H1 (cell line): ENCODE measurements around the gene ARMC5. TPM values are rescaled to one million over a fixed set of nuclear protein-coding genes. Genes with fewer than 3 reads are reported as not detected.
A peak's percentile ranks its signal among the peaks of the same experiment; 100 is the strongest.

Source experiments
- CTCF ChIA-PET: fragments of 300-600 bp; sonication (Branson Sonifier 250); formaldehyde crosslinking; loops from one replicate; lab custom pipeline; 2021; ENCODE audit not compliant: partially characterized antibody; lab: Charles Lee
- POLR2A ChIA-PET: fragments of 300-600 bp; sonication (Branson Sonifier 250); formaldehyde crosslinking; loops from one replicate; lab custom pipeline; 2021; ENCODE audit warnings: inconsistent platforms; ENCODE audit not compliant: partially characterized antibody; lab: Charles Lee
- DNase-seq, 2 experiments: peaks; one replicate each; pipeline versions ENCODE4 v3.0.0 to v3.0.0-alpha.2; 2010 to 2022; ENCODE audit warnings: low spot score in 2 of 2, low read depth in 1 of 2, mixed read lengths in 1 of 2
- FAIRE-seq: peaks from 2 replicates; lab custom pipeline; 2011; peaks lifted over from hg19 to GRCh38; lab: Jason Lieb, UNC
- H2AFZ ChIP-seq: 2 replicates; pipeline ENCODE4 v1.8.1; 2012; ENCODE audit warnings: low read length, inconsistent platforms
- H2AK5ac ChIP-seq: 2 replicates; pipeline ENCODE4 v1.6.1; 2013; ENCODE audit warnings: low read depth, low read length
- H2BK120ac ChIP-seq: replicated peaks from 2 replicates; pipeline ENCODE3; 2013; ENCODE audit warnings: low read depth, low read length, inconsistent platforms
- H2BK12ac ChIP-seq: 2 replicates; pipeline ENCODE4 v1.6.1; 2013; ENCODE audit warnings: low read depth, low read length
- H2BK15ac ChIP-seq: 2 replicates; pipeline ENCODE4 v1.6.1; 2013; ENCODE audit warnings: low read length
- H2BK20ac ChIP-seq: 2 replicates; pipeline ENCODE4 v1.6.1; 2013; ENCODE audit warnings: low read length
- H2BK5ac ChIP-seq: 2 replicates; pipeline ENCODE4 v1.6.1; 2013; ENCODE audit warnings: low read depth, low read length
- H3K14ac ChIP-seq: 2 replicates; pipeline ENCODE4 v1.6.1; 2013; ENCODE audit warnings: inconsistent platforms; ENCODE audit not compliant: insufficient read length
- H3K18ac ChIP-seq: 2 replicates; pipeline ENCODE4 v1.6.1; 2013; ENCODE audit warnings: low read length; ENCODE audit errors: extremely low read depth
- H3K23ac ChIP-seq: 2 replicates; pipeline ENCODE4 v1.6.1; 2013; ENCODE audit warnings: inconsistent platforms; ENCODE audit not compliant: insufficient read length
- H3K23me2 ChIP-seq: 2 replicates; pipeline ENCODE4 v1.6.1; 2013; ENCODE audit warnings: low read depth, low read length
- H3K27ac ChIP-seq: 2 replicates; pipeline ENCODE4 v1.6.1; 2011; ENCODE audit warnings: low read depth, low read length, inconsistent platforms
- H3K27me3 ChIP-seq, 4 experiments: replicated peaks in 1 of 4; 1 replicate in 1 of 4; 2 replicates in 3 of 4; pipeline versions ENCODE4 v1.6.1 to v1.8.1; 2011 to 2013; ENCODE audit warnings: low read length in 3 of 4, mild to moderate bottlenecking in 3 of 4, inconsistent platforms in 2 of 4, mixed read lengths in 2 of 4, moderate library complexity in 1 of 4; ENCODE audit not compliant: control insufficient read depth in 3 of 4, insufficient read depth in 3 of 4; ENCODE audit errors: extremely low read depth in 1 of 4
- H3K36me3 ChIP-seq, 4 experiments: 2 replicates each; pipeline versions ENCODE4 v1.6.1 to v1.8.1; 2011 to 2013; ENCODE audit warnings: mild to moderate bottlenecking in 4 of 4, low read length in 3 of 4, moderate library complexity in 2 of 4, control low read depth in 1 of 4, inconsistent platforms in 1 of 4; ENCODE audit not compliant: insufficient read depth in 4 of 4, control insufficient read depth in 2 of 4
- H3K4ac ChIP-seq: replicated peaks from 2 replicates; pipeline ENCODE3; 2013; ENCODE audit warnings: low read length, low read depth, mixed read lengths, inconsistent platforms; ENCODE audit not compliant: insufficient read length
- H3K4me1 ChIP-seq, 4 experiments: replicated peaks in 1 of 4; 1 replicate in 1 of 4; 2 replicates in 3 of 4; pipeline versions ENCODE4 v1.6.1 to v1.8.1; 2011 to 2013; ENCODE audit warnings: low read length in 3 of 4, inconsistent platforms in 2 of 4, mixed read lengths in 1 of 4; ENCODE audit not compliant: insufficient read depth in 4 of 4, control insufficient read depth in 3 of 4
- H3K4me2 ChIP-seq, 2 experiments: 2 replicates each; pipeline versions ENCODE4 v1.6.1 to v1.8.1; 2011 to 2013; ENCODE audit warnings: low read depth in 2 of 2, low read length in 2 of 2, control low read depth in 1 of 2, inconsistent platforms in 1 of 2, mild to moderate bottlenecking in 1 of 2; ENCODE audit not compliant: insufficient read depth in 1 of 2
- H3K4me3 ChIP-seq, 4 experiments: fragments of 200-600, 300-600 bp in 1 of 4; sonication (generic), shearing (Covaris generic), sonication (Bioruptor Twin) in 1 of 4; 2 replicates each; pipeline versions ENCODE4 v1.5.1 to v1.8.1; 2011 to 2016; ENCODE audit warnings: low read length in 4 of 4, low read depth in 3 of 4, control low read depth in 2 of 4, inconsistent platforms in 2 of 4, mild to moderate bottlenecking in 2 of 4, mixed read lengths in 1 of 4, moderate library complexity in 1 of 4; ENCODE audit not compliant: insufficient read depth in 2 of 4; ENCODE audit errors: extremely low read depth in 1 of 4
- H3K56ac ChIP-seq: replicated peaks from 2 replicates; pipeline ENCODE3; 2013; ENCODE audit warnings: low read depth, mild to moderate bottlenecking, mixed read lengths, low read length, inconsistent platforms; ENCODE audit not compliant: insufficient read length
- H3K79me1 ChIP-seq: 2 replicates; pipeline ENCODE4 v1.6.1; 2013; ENCODE audit warnings: low read depth, low read length, control low read depth
- H3K79me2 ChIP-seq, 2 experiments: 2 replicates each; pipeline versions ENCODE4 v1.6.1 to v1.8.1; 2012 to 2013; ENCODE audit warnings: low read length in 2 of 2, mild to moderate bottlenecking in 2 of 2, inconsistent platforms in 1 of 2; ENCODE audit not compliant: insufficient read depth in 2 of 2, control insufficient read depth in 1 of 2
- H3K9ac ChIP-seq, 4 experiments: replicated peaks in 1 of 4; 1 replicate in 1 of 4; 2 replicates in 3 of 4; pipeline versions ENCODE4 v1.6.1 to v1.8.1; 2011 to 2013; ENCODE audit warnings: low read depth in 3 of 4, low read length in 3 of 4, control low read depth in 2 of 4, mild to moderate bottlenecking in 2 of 4, moderate library complexity in 2 of 4, inconsistent platforms in 1 of 4; ENCODE audit errors: extremely low read depth in 1 of 4
- H3K9me3 ChIP-seq, 2 experiments: 2 replicates each; pipeline versions ENCODE4 v1.6.1 to v1.8.1; 2012 to 2013; ENCODE audit warnings: mild to moderate bottlenecking in 2 of 2, moderate library complexity in 2 of 2, control low read depth in 1 of 2, inconsistent platforms in 1 of 2, low read depth in 1 of 2, low read length in 1 of 2, mixed read lengths in 1 of 2; ENCODE audit not compliant: insufficient read depth in 2 of 2
- H4K20me1 ChIP-seq, 2 experiments: replicated peaks in 1 of 2; 2 replicates each; pipeline versions ENCODE3 to v1.8.1; 2011 to 2013; ENCODE audit warnings: inconsistent platforms in 2 of 2, low read length in 2 of 2, mild to moderate bottlenecking in 1 of 2; ENCODE audit not compliant: insufficient read depth in 2 of 2, control insufficient read depth in 1 of 2
- H4K5ac ChIP-seq: 2 replicates; pipeline ENCODE4 v1.6.1; 2013; ENCODE audit warnings: low read length, low read depth, mixed read lengths, inconsistent platforms; ENCODE audit not compliant: insufficient read length
- H4K8ac ChIP-seq: 2 replicates; pipeline ENCODE4 v1.8.0; 2013; ENCODE audit warnings: mild to moderate bottlenecking, moderate library complexity, low read length, inconsistent platforms; ENCODE audit not compliant: insufficient read depth; ENCODE audit errors: extremely low read depth
- H4K91ac ChIP-seq: replicated peaks from 2 replicates; pipeline ENCODE3; 2013; ENCODE audit warnings: low read length, mixed read lengths, inconsistent platforms; ENCODE audit not compliant: insufficient read length
- CTBP2 ChIP-seq: IDR thresholded peaks from 2 replicates; pipeline ENCODE4 v1.7.0; 2011; ENCODE audit warnings: borderline replicate concordance, mild to moderate bottlenecking, moderate library complexity, mixed read lengths, low read length; ENCODE audit not compliant: insufficient read depth, insufficient read length
- EZH2 ChIP-seq: fragments of 200-600 bp; sonication (generic); IDR thresholded peaks from 2 replicates; pipeline ENCODE4 v1.7.1; 2012; ENCODE audit warnings: low read depth, mild to moderate bottlenecking, moderate library complexity, low read length, inconsistent platforms; ENCODE audit not compliant: severe bottlenecking
- GABPA ChIP-seq: IDR thresholded peaks from 2 replicates; pipeline ENCODE4 v1.6.1; 2011; ENCODE audit warnings: mild to moderate bottlenecking, low read length, moderate library complexity, borderline replicate concordance; ENCODE audit not compliant: insufficient read depth
- JUND ChIP-seq: IDR thresholded peaks from 2 replicates; pipeline ENCODE4 v1.6.1; 2011; ENCODE audit warnings: mild to moderate bottlenecking, improper control_type of control experiment, low read length
- NRF1 ChIP-seq: IDR thresholded peaks from 2 replicates; pipeline ENCODE4 v1.6.1; 2011; ENCODE audit warnings: mild to moderate bottlenecking, low read depth, low read length, improper control_type of control experiment
- PHF8 ChIP-seq: fragments of 200-600 bp; sonication (generic); conservative IDR thresholded peaks from 2 replicates; pipeline ENCODE4 v1.7.1; 2012; ENCODE audit warnings: low read depth, mild to moderate bottlenecking, inconsistent platforms, low read length, moderate library complexity
- SAP30 ChIP-seq: fragments of 300-600 bp; sonication (generic); IDR thresholded peaks from 2 replicates; pipeline ENCODE4 v1.7.1; 2012; ENCODE audit warnings: low read length, moderate library complexity, mild to moderate bottlenecking, inconsistent platforms; ENCODE audit not compliant: insufficient read depth, insufficient replicate concordance
- WGBS, 2 experiments: shearing (Covaris generic) in 1 of 2; methylation state at CpG; one replicate each; pipeline versions ENCODE4 v1.1.6 to v1.1.7; 2013 to 2015; ENCODE audit warnings: low lambda C conversion rate in 2 of 2, mixed read lengths in 2 of 2, inconsistent platforms in 1 of 2, low coverage in 1 of 2, missing lambda C conversion rate in 1 of 2; ENCODE audit not compliant: insufficient replicate concordance in 2 of 2, insufficient coverage in 1 of 2, insufficient read length in 1 of 2; ENCODE audit errors: extremely low coverage in 1 of 2, missing lambda C conversion rate in 1 of 2; 5-methylcytosine and 5-hydroxymethylcytosine counted together
- polyA plus RNA-seq, 7 experiments: library from polyadenylated mRNA; depleted of rRNA in 3 of 7; stranded (reverse) in 5 of 7; unstranded in 2 of 7; fragments of >200 nt in 5 of 7; fragments of 200-250 nt in 2 of 7; gene quantifications; 1 replicate in 5 of 7; 2 replicates in 1 of 7; 4 replicates in 1 of 7; pipeline versions ENCODE4 v1.2.1 to v1.2.3, GENCODE V29; 2011 to 2013; ENCODE audit warnings: missing spikeins in 2 of 7, mixed read lengths in 2 of 7
- total RNA-seq: library from RNA; stranded (reverse); fragmentation: NEBNext Ultra II Directional; extraction: Animal tissue kit (Norgen Biotek cat#: 25700); gene quantifications from 2 replicates; pipeline ENCODE4 v1.2.1, GENCODE V29; 2021

Gene ARMC5
- total and polyA plus RNA-seq, 2 of the 8 experiments (the other 6 are each of a cell fraction or from before 2014, with no cell fraction given): 7.8 to 8.7 TPM

DNA sequence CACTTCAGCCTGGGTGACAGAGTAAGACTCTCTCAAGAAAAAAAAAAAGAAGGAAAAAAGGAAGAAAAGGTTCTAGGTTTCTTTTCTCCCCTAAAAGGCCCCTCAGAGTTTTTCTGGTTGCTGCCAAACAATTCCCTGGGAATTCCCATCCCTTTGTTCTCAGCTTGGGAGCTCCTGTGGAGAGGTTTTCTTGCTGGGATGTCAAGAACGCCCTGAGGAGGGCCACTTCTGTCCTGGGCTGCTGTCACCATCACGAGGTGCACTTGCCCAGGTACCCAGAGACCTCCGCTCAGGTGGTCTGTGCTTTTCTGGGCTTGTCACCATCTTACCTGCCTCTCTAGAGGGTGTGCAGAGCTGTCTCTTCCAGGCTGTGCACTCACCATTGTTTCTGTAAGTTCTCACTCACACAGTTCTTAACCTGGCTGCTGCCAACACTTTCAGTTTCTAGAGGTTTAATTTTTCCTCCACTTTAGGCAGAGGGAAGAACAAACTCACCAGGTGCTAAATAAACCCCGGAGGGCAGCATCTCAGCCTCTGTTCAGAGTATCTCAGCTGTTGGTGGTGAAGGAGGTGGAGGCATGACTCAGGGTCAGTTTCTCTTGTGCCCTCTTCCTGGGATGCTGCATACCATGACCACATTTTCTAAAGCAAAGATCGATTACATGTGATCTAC lies 28.8 kb upstream of the ARMC5 start:
- WGBS, 2 experiments: 60% methylated on average over 5 of the region's 5 CpGs; no CpG with 5 or more reads in 1 of the 2 experiments
- H3K27ac ChIP-seq: no peak overlapping the region
- no peak overlapping the region for H2AK5ac ChIP-seq
- H2AFZ ChIP-seq: no peak overlapping the region
- no peaks in the 10 kb centered on the region; a peak in 2 of 7 replicates for H3K4me1 ChIP-seq
- H2BK20ac ChIP-seq: no peak overlapping the region
- H4K5ac ChIP-seq: no peak overlapping the region
- ChIA-PET CTCF (interaction anchor here (0.7 to 5.8 kb wide), 5 partner anchors 12 to 452 kb away, joined by 3 to 36 read pairs (median 3); partner anchors contain the start of genes TRIM72 and ZNF843), POLR2A (interaction anchor here (0.6 to 2.5 kb wide), 4 partner anchors 27 to 250 kb away, joined by 3 to 10 read pairs (median 4); partner anchors contain the start of gene FUS)
- no peak for DNase-seq
- H3K4ac ChIP-seq: no peak overlapping the region
- no peak overlapping the region for H2BK120ac ChIP-seq
- no peaks in the 10 kb centered on the region for H3K79me1 ChIP-seq
- no peak overlapping the region for H3K9ac ChIP-seq
- H3K23me2 ChIP-seq: peaks cover 2% of the 10 kb centered on the region; the same call in 1 of the 2 replicates
- H3K79me2 ChIP-seq: no peaks in the 10 kb centered on the region
- no peak overlapping the region for H4K8ac ChIP-seq
- H2BK12ac ChIP-seq: no peak overlapping the region
- H3K23ac ChIP-seq: no peak overlapping the region
- no peak overlapping the region for H4K91ac ChIP-seq
- H3K36me3 ChIP-seq: no peaks in the 10 kb centered on the region
- H3K27me3 ChIP-seq: peaks cover 5 to 25% (median 24%) of the 10 kb centered on the region in 4 experiments
- no peak overlapping the region for H2BK15ac ChIP-seq
- H3K4me2 ChIP-seq: 0 out of 4 replicates have a peak overlapping the region, but pooled peaks of 1 of the 2 experiments have one; percentile 6
- peaks cover 5 to 6% of the 10 kb centered on the region in 2 experiments for H3K9me3 ChIP-seq
- H2BK5ac ChIP-seq: no peak overlapping the region
- no peak for FAIRE-seq
- no peak overlapping the region for H3K14ac ChIP-seq
- H4K20me1 ChIP-seq: no peaks in the 10 kb centered on the region
- H3K18ac ChIP-seq: no peak overlapping the region
- no peak for TF ChIP-seq NRF1
- no peak for TF ChIP-seq SAP30
- no peak for TF ChIP-seq EZH2
- TF ChIP-seq PHF8: no peak
- no peak for TF ChIP-seq JUND
- TF ChIP-seq GABPA: no peak
- TF ChIP-seq CTBP2: no peak
- no peak overlapping the region for H3K56ac ChIP-seq
- H3K4me3 ChIP-seq: no peak overlapping the region
